Gastroesophageal sphincter (tissue), 3 donors: Measurements from ENCODE around the gene GRIP2.

Experiments used
- EP300 ChIP-seq: sonication (generic); formaldehyde crosslinking; IDR thresholded peaks from one replicate; pipeline ENCODE4 v1.6.1; 2017; ENCODE audit warnings: antibody characterized with exemption, mild to moderate bottlenecking
- POLR2A ChIP-seq, 2 donors: fragments of 450-650 bp; IDR thresholded peaks; one replicate each; pipeline ENCODE4 v1.6.1; 2017; ENCODE audit warnings: antibody characterized with exemption in 2 of 2, mild to moderate bottlenecking in 2 of 2, moderate library complexity in 1 of 2
- TF ChIP-seq, protein P1 (sequence below), 4 experiments: fragments of 200-600 bp in 2 of 4; fragments of 450-650 bp in 2 of 4; sonication (generic) in 1 of 4; IDR thresholded peaks; one replicate each; pipeline ENCODE4 v1.5.1; 2017 to 2019; ENCODE audit warnings: antibody characterized with exemption in 4 of 4, mild to moderate bottlenecking in 2 of 4, moderate library complexity in 2 of 4

DNA sequence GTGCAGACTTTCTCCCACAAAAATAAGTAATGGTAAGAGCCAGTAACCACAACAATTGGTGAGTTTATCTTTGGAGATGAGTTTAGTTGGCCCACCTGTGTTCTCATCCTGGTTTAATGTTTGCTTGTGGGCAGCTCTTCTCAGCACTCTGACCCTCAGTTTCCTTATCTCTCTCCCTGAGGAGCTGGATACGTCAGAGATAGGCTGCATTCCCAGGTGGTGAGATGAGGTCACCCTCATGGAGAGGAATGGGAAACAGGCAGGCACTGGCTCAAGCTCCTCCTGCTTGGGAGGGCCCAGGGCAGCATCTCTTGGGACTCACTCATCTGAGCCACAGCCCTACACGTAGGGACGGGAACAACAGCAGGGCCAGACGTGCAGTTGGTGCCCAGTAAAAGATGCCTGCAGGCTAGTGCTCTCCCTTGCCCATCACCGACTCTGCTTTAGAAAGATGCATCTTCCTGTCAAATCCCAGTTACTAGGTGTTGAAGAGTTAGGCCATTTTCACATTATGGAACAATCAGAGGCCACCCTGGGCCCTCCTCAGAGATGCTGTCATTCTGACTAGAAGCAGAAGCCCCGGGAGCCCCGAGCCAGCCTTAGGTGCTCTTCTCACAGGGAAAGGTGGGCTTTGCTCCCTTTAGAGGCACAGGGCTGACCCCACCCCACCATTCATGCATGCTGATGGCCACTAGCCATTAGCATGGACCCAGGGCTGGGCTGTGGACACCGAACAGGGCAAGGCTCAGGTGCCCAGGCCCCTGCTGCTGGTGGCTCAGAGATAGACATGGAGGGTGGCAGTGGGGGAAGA, 59.7 kb downstream of the GRIP2 start:
- TF ChIP-seq, protein P1, sequence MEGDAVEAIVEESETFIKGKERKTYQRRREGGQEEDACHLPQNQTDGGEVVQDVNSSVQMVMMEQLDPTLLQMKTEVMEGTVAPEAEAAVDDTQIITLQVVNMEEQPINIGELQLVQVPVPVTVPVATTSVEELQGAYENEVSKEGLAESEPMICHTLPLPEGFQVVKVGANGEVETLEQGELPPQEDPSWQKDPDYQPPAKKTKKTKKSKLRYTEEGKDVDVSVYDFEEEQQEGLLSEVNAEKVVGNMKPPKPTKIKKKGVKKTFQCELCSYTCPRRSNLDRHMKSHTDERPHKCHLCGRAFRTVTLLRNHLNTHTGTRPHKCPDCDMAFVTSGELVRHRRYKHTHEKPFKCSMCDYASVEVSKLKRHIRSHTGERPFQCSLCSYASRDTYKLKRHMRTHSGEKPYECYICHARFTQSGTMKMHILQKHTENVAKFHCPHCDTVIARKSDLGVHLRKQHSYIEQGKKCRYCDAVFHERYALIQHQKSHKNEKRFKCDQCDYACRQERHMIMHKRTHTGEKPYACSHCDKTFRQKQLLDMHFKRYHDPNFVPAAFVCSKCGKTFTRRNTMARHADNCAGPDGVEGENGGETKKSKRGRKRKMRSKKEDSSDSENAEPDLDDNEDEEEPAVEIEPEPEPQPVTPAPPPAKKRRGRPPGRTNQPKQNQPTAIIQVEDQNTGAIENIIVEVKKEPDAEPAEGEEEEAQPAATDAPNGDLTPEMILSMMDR (IDR thresholded peaks at IDR 0.05): no peak
- no peak for TF ChIP-seq EP300
- TF ChIP-seq POLR2A (IDR thresholded peaks at IDR 0.05): no peak
